ENCODE data around the gene RGS17. TPM values are rescaled to one million over a fixed set of nuclear protein-coding genes. Genes with fewer than 3 reads are reported as not detected.
"Not testable (repeated sequence)": the region's sequence is repeated elsewhere in the genome, so short reads cannot be mapped to it uniquely, and the experiment has no call there.

Gene RGS17
- total RNA-seq, 4 donors from 2014 or later = 0.08 to 0.16 TPM; not detected in 2

DNA sequence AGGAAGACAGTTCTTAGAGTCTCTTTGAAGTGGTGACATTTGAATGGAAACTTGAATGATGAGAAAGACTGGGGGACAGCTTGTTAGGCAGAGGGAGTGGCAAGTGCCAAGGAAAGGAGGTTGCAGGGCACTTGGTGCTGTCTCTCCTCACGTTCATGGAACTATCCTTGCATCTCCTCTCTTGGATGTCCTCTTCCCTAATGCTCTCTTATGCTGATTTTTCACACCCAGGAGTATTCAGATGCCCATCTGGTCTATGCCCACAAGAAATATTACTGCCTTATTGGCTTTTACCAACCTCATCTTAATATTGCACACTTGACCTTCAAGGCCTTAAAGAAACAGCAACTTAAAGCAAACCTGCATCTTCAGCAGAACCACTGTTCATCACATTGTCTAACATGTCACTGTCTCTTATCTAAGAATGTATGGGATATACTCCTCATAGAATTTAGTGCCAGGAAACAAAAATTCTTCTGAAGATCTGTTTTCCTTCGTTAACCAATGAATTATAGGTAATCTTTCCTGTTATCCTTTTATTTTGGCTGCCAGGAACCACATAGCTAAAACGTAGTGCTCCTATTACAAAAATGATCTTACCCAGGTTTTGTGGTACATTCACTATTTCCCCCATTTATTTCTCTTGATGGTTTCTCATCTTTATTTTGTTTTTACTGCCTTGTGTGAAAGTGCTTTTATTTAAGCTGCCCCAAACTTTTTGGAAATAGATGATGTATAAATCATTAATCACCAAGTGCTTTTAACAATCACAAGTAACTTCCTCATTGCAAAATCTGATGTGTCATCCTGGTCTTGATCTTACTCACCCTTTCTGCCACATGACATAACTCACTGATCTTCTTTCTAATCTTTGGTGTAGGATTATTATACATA, 12.8 kb downstream of the RGS17 start:
- H3K4me3 ChIP-seq (ENCODE audit: low read depth, poor library complexity, severe bottlenecking) = no peak overlapping the region
- 52 to 59% methylated on average over 3 of the region's 3 CpGs for WGBS, 2 donors
- TF ChIP-seq CTCF (IDR thresholded peaks at IDR 0.05) = no peak
- TF ChIP-seq POLR2A (IDR thresholded peaks at IDR 0.05) = no peak
- intact Hi-C loops (cut with DNase I; ENCODE audit: low total_unique reads) = no loop called here
- DNase-seq (ENCODE audit: low spot score in 2 of 2) = no peak

DNA sequence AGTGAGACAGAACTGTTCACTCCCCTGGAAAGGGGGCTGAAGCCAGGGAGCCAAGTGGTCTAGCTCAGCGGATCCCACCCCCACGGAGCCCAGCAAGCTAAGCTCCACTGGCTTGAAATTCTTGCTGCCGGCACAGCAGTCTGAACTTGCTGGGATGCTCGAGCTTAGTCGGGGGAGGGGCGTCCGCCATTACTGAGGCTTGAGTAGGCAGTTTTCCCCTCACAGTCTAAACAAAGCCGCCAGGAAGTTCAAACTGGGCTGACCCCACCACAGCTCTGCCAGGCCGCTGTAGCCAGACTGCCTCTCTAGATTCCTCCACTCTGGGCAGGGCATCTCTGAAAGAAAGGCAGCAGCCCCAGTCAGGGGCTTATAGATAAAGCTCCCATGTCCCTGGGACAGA, 20.0 kb downstream of the RGS17 start:
- intact Hi-C loops (cut with DNase I; ENCODE audit: low total_unique reads); H3K4me3 ChIP-seq (ENCODE audit: low read depth, poor library complexity, severe bottlenecking); DNase-seq (ENCODE audit: low spot score in 2 of 2): not testable (repeated sequence)
- 88 to 91% methylated on average over 9 of the region's 9 CpGs for WGBS, 2 donors

DNA sequence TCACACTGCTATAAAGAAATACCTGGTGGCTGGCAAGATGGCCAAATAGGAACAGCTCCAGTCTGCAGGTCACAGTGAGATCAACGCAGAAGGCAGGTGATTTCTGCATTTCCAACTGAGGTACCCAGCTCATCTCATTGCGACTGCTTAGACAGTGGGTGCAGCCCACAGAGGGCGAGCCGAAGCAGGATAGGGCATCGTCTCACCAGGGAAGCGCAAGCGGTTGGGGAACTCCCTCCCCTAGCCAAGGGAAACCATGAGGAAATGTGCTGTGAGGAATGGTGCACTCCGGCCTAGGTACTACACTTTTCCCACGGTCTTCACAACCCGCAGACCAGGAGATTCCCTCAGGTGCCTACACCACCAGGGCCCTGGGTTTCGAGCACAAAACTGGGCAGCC, 20.5 kb downstream of the RGS17 start:
- H3K4me3 ChIP-seq (ENCODE audit: low read depth, poor library complexity, severe bottlenecking); intact Hi-C loops (cut with DNase I; ENCODE audit: low total_unique reads); DNase-seq (ENCODE audit: low spot score in 2 of 2): not testable (repeated sequence)
- WGBS, 2 donors = 94 to 96% methylated on average over 11 of the region's 11 CpGs

GRCh38 chr6:153108315-153108714, 22.8 kb downstream of the RGS17 start:
- H3K4me3 ChIP-seq (ENCODE audit: low read depth, poor library complexity, severe bottlenecking) = no peak overlapping the region
- intact Hi-C loops (cut with DNase I; ENCODE audit: low total_unique reads) = no loop called here
- TF ChIP-seq POLR2A (IDR thresholded peaks at IDR 0.05) (no peak), CTCF (IDR thresholded peaks at IDR 0.05) (no peak)
- DNase-seq (ENCODE audit: low spot score in 2 of 2) = no peak

DNA sequence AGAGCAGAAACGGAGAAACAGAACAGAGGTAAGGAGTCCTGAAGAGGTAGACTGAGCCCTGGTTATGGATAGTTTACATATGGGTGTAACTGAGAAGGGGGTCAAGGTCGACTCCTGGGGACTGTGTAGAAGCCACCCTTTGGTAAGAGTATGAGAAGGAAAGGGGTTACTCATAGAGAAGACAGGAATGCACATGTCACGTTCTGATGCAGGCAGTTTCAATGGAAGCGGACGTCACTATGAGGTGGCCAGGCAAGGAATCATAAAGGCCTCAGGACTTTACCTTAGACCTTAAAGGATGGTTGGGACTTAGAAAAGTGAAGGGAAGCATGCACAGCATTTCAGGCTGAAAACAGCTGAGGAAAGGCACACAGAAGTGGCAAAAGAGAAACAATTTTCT, 25.1 kb downstream of the RGS17 start:
- no peak for DNase-seq (ENCODE audit: low spot score in 2 of 2)
- no peak overlapping the region for H3K4me3 ChIP-seq (ENCODE audit: low read depth, poor library complexity, severe bottlenecking)
- TF ChIP-seq CTCF (IDR thresholded peaks at IDR 0.05) (no peak), POLR2A (IDR thresholded peaks at IDR 0.05) (no peak)
- intact Hi-C loops (cut with DNase I; ENCODE audit: low total_unique reads) = no loop called here
- 69 to 77% methylated on average over 5 of the region's 5 CpGs for WGBS, 2 donors

- no peak overlapping the region for H3K4me3 ChIP-seq (ENCODE audit: low read depth, poor library complexity, severe bottlenecking)
- DNase-seq (ENCODE audit: low spot score in 2 of 2) = no peak
- intact Hi-C loops (cut with DNase I; ENCODE audit: low total_unique reads) = no loop called here
- 80 to 85% methylated on average over 4 of the region's 4 CpGs for WGBS, 2 donors
- no peak for TF ChIP-seq POLR2A (IDR thresholded peaks at IDR 0.05)
Measured at GRCh38 chr6:153104220-153104619, 26.9 kb downstream of the RGS17 start.

DNA sequence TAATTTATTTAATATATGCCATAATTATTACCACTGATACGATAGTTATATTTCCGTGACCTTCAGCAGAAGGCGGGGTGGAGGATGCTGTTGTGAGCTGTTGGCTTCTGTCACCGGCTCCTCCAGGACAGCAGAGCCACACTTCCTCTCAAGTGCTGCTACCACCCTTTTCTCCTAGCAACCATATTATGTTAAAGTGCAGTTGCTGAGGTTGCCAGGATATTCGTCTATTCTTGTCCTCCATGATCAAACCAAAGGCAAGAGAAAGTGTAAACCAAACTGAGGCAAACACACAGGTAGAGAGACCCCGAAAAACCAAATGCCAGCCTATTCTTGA, 27.8 kb downstream of the RGS17 start:
- no peak for TF ChIP-seq POLR2A (IDR thresholded peaks at IDR 0.05)
- no peak for TF ChIP-seq CTCF (IDR thresholded peaks at IDR 0.05)
- intact Hi-C loops (cut with DNase I; ENCODE audit: low total_unique reads) = no loop called here
- no peak for DNase-seq (ENCODE audit: low spot score in 2 of 2)
- 73 to 80% methylated on average over 6 of the region's 6 CpGs for WGBS, 2 donors
- H3K4me3 ChIP-seq (ENCODE audit: low read depth, poor library complexity, severe bottlenecking) = no peak overlapping the region

All from lower leg skin (tissue), 4 donors.